ENCODE results near the gene BTNL9.

GRCh38 chr5:181111010-181111409, 70.9 kb downstream of the BTNL9 start:
- TF ChIP-seq CTCF (IDR thresholded peaks at IDR 0.05; ENCODE audit: poor library complexity, severe bottlenecking) (no peak), EP300 (conservative IDR thresholded peaks at IDR 0.05; ENCODE audit: poor library complexity, severe bottlenecking) (no peak), RAD21 (conservative IDR thresholded peaks at IDR 0.05) (no peak), REST (IDR thresholded peaks at IDR 0.05; ENCODE audit: borderline replicate concordance) (no peak)

All from neural cell (in vitro differentiated cells).